Measurements from ENCODE around the gene ERG28.

DNA sequence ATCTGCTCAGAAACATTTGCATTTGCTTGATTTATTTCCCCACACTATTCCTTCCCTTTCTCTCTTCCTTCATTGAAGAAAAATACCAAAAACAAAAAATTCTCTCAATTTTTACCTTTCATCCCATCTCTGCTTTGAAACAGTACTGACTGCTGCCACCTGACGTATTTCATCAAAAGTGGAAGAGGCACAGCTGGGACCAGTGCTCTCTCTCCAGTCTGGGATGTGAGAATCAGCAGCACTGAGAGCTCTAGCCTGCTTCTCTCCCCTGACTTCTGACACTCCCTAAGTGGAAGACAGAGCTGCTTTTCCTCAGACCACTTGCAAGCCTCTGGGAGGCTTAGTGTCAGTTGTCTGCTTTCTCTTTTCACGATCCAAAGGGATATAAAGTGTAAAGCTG lies 37.2 kb upstream of the ERG28 start:
- TF ChIP-seq ZNF274 (IDR thresholded peaks at IDR 0.05; ENCODE audit: low read depth, low read length) (no peak), SUZ12 (IDR thresholded peaks at IDR 0.05; ENCODE audit: extremely low read depth, insufficient read depth, insufficient read length) (no peak)
